ENCODE results near the gene NDUFAF5.
"Not testable (repeated sequence)": the region's sequence is repeated elsewhere in the genome, so short reads cannot be mapped to it uniquely, and the experiment has no call there.

Gene NDUFAF5

DNA sequence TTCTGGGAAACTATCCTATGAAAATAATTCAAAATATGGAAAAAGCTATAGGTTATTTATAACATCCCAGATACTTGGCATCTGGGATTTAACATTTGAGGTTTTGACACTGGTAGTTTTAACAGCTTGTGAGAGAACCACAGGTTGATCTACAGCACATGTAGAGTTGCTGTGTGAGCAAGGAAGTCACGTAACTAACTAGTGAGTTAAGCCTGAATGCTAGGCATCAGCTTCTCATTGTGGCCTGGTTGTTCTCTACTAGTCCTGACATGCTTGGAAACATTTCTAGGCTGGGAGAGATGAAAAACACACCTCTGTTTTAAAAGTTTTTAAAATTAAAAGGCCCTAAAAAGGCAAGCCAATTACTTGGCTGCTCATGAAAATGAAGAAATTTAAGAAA, 28.3 kb upstream of the NDUFAF5 start:
- no peaks in the 10 kb centered on the region for H3K9me3 ChIP-seq (ENCODE audit: control insufficient read depth, low read length)
- H3K4me1 ChIP-seq (ENCODE audit: control insufficient read depth, insufficient read depth, low read length) = no peaks in the 10 kb centered on the region
- no peaks in the 10 kb centered on the region for H3K27me3 ChIP-seq (ENCODE audit: control insufficient read depth, insufficient read depth, low read length)
- no peak overlapping the region for H3K9ac ChIP-seq (ENCODE audit: low read length)
- no peaks in the 10 kb centered on the region for H3K36me3 ChIP-seq (ENCODE audit: control insufficient read depth, insufficient read depth, low read length)
- no peak overlapping the region for H3K4me3 ChIP-seq (ENCODE audit: low read length)

DNA sequence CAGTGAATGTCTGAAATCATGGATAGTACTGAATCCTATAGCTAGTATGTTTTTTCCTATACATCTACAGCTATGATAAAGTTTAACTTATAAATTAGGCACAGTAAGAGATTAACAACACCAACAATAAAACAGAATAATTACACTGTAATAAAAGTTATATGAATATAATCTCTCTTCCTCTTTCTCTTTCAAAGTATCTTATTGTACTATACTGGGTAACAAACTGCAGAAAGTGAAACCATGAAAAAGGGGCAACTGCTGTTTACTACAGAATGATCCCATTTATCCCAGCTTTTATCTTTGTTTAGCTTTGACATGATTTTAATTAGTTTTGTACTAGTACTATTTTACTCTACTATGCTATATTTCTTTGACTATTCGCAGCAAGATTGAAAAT, 25.9 kb upstream of the NDUFAF5 start:
- Histone ChIP-seq H3K27me3 (ENCODE audit: control insufficient read depth, insufficient read depth, low read length) (no peaks in the 10 kb centered on the region), H3K36me3 (ENCODE audit: control insufficient read depth, insufficient read depth, low read length) (no peaks in the 10 kb centered on the region)

DNA sequence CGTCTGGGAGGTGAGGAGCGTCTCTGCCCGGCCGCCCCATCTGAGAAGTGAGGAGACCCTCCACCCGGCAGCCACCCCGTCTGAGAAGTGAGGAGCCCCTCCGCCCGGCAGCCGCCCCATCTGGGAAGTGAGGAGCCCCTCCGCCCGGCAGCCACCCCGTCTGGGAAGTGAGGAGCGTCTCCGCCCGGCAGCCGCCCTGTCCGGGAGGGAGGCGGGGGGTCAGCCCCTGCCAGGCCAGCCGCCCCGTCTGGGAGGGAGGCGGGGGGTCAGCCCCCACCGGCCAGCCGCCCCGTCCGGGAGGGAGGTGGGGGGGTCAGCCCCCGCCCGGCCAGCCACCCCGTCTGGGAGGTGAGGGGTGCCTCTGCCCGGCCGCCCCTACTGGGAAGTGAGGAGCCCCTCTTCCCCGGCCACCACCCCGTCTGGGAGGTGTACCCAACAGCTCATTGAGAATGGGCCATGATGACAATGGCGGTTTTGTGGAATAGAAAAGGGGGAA, 24.3 kb upstream of the NDUFAF5 start:
- H3K27me3 ChIP-seq (ENCODE audit: control insufficient read depth, insufficient read depth, low read length); H3K4me3 ChIP-seq (ENCODE audit: low read length); H3K9me3 ChIP-seq (ENCODE audit: control insufficient read depth, low read length); H3K36me3 ChIP-seq (ENCODE audit: control insufficient read depth, insufficient read depth, low read length); H3K4me1 ChIP-seq (ENCODE audit: control insufficient read depth, insufficient read depth, low read length); H3K9ac ChIP-seq (ENCODE audit: low read length): not testable (repeated sequence)

More for the DNA sequence above, 25.9 kb upstream of the NDUFAF5 start:
- Histone ChIP-seq H3K9ac (ENCODE audit: low read length) (no peak overlapping the region), H3K4me3 (ENCODE audit: low read length) (no peak overlapping the region), H3K4me1 (ENCODE audit: control insufficient read depth, insufficient read depth, low read length) (no peaks in the 10 kb centered on the region), H3K9me3 (ENCODE audit: control insufficient read depth, low read length) (no peaks in the 10 kb centered on the region)

DNA sequence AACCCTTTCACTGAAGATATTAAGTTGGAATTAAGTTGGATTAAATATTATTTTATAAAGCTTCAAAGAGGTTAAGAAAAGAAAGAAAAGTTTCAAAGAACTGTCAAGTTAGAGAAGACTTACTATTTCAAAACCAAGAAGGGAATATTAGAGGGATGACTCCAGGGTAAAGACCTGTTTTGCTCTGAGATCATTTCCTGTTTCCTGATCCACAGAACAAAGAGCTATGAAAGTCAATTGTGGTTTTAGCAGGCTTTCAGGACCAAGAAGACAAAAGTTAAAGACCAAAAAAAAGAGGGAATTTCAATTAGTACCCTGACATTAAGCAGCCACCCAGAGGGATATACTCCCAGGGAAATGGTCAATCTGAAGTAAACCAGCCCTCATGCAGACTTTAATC, 19.5 kb upstream of the NDUFAF5 start:
- Histone ChIP-seq H3K27me3 (ENCODE audit: control insufficient read depth, insufficient read depth, low read length) (no peaks in the 10 kb centered on the region), H3K9me3 (ENCODE audit: control insufficient read depth, low read length) (no peaks in the 10 kb centered on the region), H3K9ac (ENCODE audit: low read length) (no peak overlapping the region), H3K4me1 (ENCODE audit: control insufficient read depth, insufficient read depth, low read length) (no peaks in the 10 kb centered on the region), H3K36me3 (ENCODE audit: control insufficient read depth, insufficient read depth, low read length) (no peaks in the 10 kb centered on the region), H3K4me3 (ENCODE audit: low read length) (no peak overlapping the region)

DNA sequence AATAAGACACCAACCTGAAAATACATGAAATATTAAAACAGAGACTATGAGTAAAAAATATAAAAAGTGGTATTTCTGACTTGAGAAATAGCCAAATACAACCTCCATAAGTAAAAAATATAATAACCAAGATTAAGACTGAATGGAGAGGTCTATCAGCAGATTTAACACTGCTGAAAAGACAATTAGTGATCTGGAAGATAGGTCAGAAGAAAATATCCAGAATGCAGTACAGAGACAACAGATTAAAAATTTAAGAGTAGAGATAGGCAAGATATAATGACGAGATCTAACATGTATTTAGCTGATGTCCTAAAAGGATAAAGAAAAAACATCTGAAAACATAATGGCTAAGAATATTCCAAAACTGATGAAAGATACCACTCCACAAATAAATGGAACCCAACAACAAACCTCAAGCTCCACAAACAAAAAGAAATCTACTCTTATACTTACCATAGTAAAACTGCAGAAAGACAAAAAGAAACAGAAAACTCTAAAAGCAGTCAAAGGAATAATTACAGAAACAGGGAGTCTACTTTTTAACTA, 18.9 kb upstream of the NDUFAF5 start:
- Histone ChIP-seq H3K9me3 (ENCODE audit: control insufficient read depth, low read length) (no peaks in the 10 kb centered on the region), H3K9ac (ENCODE audit: low read length) (no peak overlapping the region), H3K4me3 (ENCODE audit: low read length) (no peak overlapping the region), H3K36me3 (ENCODE audit: control insufficient read depth, insufficient read depth, low read length) (no peaks in the 10 kb centered on the region), H3K27me3 (ENCODE audit: control insufficient read depth, insufficient read depth, low read length) (no peaks in the 10 kb centered on the region), H3K4me1 (ENCODE audit: control insufficient read depth, insufficient read depth, low read length) (no peaks in the 10 kb centered on the region)

DNA sequence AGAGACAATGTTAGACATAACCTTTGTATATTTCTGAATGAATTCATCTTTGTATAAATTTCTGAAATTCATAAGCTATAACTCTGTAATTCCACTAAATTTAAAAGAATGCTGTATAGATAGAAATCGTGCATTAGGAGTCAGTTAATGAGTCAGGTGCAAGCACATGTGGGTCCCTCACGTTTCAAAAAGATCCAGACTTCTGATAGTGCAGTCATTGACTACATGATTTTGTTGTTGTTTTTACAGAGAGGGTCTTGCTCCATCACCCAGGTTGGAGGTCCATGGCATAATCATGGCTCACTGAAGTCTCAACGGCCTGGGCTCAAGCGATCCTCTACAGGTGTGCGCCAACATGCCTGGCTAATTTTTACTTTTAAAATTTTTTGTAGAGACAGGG, 14.7 kb upstream of the NDUFAF5 start:
- Histone ChIP-seq H3K27me3 (ENCODE audit: control insufficient read depth, insufficient read depth, low read length) (no peaks in the 10 kb centered on the region), H3K4me3 (ENCODE audit: low read length) (no peak overlapping the region), H3K36me3 (ENCODE audit: control insufficient read depth, insufficient read depth, low read length) (no peaks in the 10 kb centered on the region), H3K4me1 (ENCODE audit: control insufficient read depth, insufficient read depth, low read length) (no peaks in the 10 kb centered on the region), H3K9ac (ENCODE audit: low read length) (no peak overlapping the region), H3K9me3 (ENCODE audit: control insufficient read depth, low read length) (no peaks in the 10 kb centered on the region)

DNA sequence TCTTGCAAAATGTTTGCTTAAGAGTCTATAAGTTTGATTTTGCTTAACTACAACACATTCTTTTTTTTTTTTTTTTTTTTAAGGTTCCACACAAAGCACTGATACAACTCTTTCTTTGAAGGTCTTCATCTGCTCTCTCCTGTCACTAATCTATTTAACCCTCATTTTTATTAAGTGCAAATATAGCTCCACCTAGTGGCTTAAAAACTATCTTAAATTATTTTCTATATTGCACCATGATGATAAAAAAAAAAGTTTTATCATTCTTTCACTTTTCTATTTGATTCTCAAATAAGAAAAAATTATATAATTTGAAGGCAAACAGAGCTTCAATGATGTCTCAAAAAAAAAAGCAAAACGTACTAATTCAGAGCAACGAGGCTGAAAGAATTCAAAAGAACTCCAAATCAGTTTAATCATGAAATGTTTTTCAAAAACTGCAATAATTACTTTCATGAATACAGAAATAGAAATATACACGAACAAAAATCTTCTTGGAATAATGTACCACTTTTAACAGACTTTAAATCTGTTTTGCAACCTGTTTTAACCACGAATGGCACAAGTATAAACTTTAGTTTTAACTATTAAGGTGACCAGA, 12.9 kb upstream of the NDUFAF5 start:
- H3K4me1 ChIP-seq (ENCODE audit: control insufficient read depth, insufficient read depth, low read length) = no peaks in the 10 kb centered on the region
- no peak overlapping the region for H3K9ac ChIP-seq (ENCODE audit: low read length)
- H3K27me3 ChIP-seq (ENCODE audit: control insufficient read depth, insufficient read depth, low read length) = no peaks in the 10 kb centered on the region
- no peaks in the 10 kb centered on the region for H3K9me3 ChIP-seq (ENCODE audit: control insufficient read depth, low read length)
- H3K36me3 ChIP-seq (ENCODE audit: control insufficient read depth, insufficient read depth, low read length) = no peaks in the 10 kb centered on the region
- H3K4me3 ChIP-seq (ENCODE audit: low read length) = no peak overlapping the region

DNA sequence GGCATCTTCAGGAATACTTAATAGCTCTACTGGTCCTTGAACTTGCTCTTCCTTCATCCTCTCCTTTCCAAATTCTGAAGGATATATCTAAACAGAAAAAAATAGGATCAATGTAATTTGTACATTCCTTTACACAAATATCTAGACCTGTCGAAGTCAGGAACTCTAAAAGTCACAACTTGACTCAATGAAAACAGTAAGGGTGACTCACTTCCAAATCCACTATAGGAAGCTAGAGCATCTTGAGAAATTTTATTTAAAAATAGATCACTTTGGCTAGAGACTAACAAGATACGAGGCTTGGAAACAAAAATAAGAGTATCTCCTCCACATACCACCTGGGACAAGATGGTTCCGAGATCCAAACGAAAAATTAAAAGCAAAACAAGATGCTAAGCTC, 12.3 kb upstream of the NDUFAF5 start:
- H3K4me3 ChIP-seq (ENCODE audit: low read length) = no peak overlapping the region
- no peaks in the 10 kb centered on the region for H3K9me3 ChIP-seq (ENCODE audit: control insufficient read depth, low read length)
- H3K27me3 ChIP-seq (ENCODE audit: control insufficient read depth, insufficient read depth, low read length) = no peaks in the 10 kb centered on the region
- no peaks in the 10 kb centered on the region for H3K4me1 ChIP-seq (ENCODE audit: control insufficient read depth, insufficient read depth, low read length)
- H3K9ac ChIP-seq (ENCODE audit: low read length) = no peak overlapping the region
- no peaks in the 10 kb centered on the region for H3K36me3 ChIP-seq (ENCODE audit: control insufficient read depth, insufficient read depth, low read length)

DNA sequence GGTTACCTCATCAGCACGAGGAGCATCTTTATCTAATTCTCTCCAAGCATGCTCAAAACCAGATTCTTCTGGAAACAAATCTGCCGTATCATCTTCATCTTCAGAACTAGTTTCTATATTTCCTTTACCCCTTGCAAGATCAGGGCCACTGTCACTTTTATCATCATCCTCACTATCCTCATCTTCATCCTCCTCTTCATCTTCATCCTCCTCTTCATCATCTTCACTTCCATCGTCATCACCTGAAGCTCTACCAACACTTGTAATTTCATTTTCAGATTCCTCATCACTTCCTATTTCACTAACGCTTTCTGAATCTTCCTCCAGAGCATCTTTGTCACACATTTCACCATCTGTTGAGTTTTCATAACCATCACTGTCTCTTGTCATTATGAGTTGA, 9.0 kb upstream of the NDUFAF5 start:
- Histone ChIP-seq H3K9ac (ENCODE audit: low read length) (no peak overlapping the region), H3K36me3 (ENCODE audit: control insufficient read depth, insufficient read depth, low read length) (no peaks in the 10 kb centered on the region), H3K27me3 (ENCODE audit: control insufficient read depth, insufficient read depth, low read length) (no peaks in the 10 kb centered on the region), H3K4me3 (ENCODE audit: low read length) (no peak overlapping the region), H3K4me1 (ENCODE audit: control insufficient read depth, insufficient read depth, low read length) (no peaks in the 10 kb centered on the region), H3K9me3 (ENCODE audit: control insufficient read depth, low read length) (no peaks in the 10 kb centered on the region)

DNA sequence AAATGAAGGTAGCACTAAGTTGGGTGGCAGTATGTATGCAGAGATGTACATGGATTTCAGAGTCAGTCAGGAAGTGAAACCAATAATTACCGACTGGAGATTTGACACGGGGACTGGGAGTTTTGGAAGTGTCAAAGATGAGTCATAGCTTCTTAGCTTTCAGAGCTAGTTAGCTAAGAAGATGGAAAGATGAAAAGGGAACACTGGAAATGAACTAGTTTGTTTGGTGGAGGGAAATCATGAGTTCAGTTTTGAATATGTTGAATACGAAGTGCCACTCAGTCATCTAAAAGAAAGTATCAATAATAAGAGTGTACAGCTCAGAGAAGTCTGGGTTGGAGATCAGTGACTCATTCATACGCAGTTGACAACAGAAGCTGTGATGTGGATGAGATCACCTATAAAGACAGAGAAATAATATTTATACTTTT, 7.6 kb upstream of the NDUFAF5 start:
- no peaks in the 10 kb centered on the region for H3K4me1 ChIP-seq (ENCODE audit: control insufficient read depth, insufficient read depth, low read length)
- no peaks in the 10 kb centered on the region for H3K9me3 ChIP-seq (ENCODE audit: control insufficient read depth, low read length)
- no peak overlapping the region for H3K4me3 ChIP-seq (ENCODE audit: low read length)
- no peaks in the 10 kb centered on the region for H3K27me3 ChIP-seq (ENCODE audit: control insufficient read depth, insufficient read depth, low read length)
- H3K36me3 ChIP-seq (ENCODE audit: control insufficient read depth, insufficient read depth, low read length) = no peaks in the 10 kb centered on the region
- H3K9ac ChIP-seq (ENCODE audit: low read length) = no peak overlapping the region

DNA sequence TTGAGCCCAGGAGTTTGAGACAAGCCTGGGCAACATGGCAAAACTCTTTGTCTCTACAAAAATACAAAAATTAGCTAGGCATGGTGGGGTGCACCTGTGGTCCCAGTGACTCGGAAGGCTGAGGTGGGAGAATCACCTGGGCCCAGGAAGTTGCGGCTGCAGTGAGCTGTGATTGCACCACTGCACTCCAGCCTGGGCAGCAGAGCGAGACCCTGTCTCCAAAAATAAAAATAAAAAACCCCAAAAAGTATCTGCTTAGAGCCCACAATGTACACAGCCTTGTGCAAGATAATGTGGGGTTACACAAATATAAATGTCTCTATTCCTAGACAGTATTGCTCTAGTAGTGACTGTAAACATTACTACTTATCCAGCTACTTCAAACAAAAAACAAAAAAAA, 6.0 kb upstream of the NDUFAF5 start:
- Histone ChIP-seq H3K9me3 (ENCODE audit: control insufficient read depth, low read length) (no peaks in the 10 kb centered on the region), H3K4me3 (ENCODE audit: low read length) (no peak overlapping the region), H3K36me3 (ENCODE audit: control insufficient read depth, insufficient read depth, low read length) (no peaks in the 10 kb centered on the region), H3K27me3 (ENCODE audit: control insufficient read depth, insufficient read depth, low read length) (no peaks in the 10 kb centered on the region), H3K9ac (ENCODE audit: low read length) (no peak overlapping the region), H3K4me1 (ENCODE audit: control insufficient read depth, insufficient read depth, low read length) (no peaks in the 10 kb centered on the region)

DNA sequence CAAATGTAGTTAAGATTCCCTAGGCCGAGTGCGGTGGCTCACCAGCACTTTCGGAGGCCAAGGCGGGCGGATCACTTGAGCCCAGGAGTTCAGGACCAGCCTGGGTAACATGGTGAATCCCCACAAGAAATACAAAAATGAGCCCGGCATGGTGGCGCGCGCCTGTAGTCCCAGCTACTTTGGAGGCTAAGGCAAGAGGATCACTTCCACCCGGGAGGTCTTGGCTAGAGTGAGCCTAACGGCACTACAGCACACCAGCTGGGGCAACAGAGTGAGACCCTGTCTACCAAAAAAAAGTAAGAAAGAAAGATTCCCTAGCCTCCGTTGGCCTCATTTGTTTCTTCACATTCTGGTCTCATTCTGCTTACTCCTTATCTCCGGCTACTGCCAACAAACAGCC, 1.3 kb upstream of the NDUFAF5 start:
- no peaks in the 10 kb centered on the region for H3K36me3 ChIP-seq (ENCODE audit: control insufficient read depth, insufficient read depth, low read length)
- no peaks in the 10 kb centered on the region for H3K27me3 ChIP-seq (ENCODE audit: control insufficient read depth, insufficient read depth, low read length)
- peaks cover 12% of the 10 kb centered on the region for H3K4me1 ChIP-seq (ENCODE audit: control insufficient read depth, insufficient read depth, low read length)
- H3K4me3 ChIP-seq (ENCODE audit: low read length) = peak overlapping the region; percentile 94
- peak overlapping the region; percentile 96 for H3K9ac ChIP-seq (ENCODE audit: low read length)
- no peaks in the 10 kb centered on the region for H3K9me3 ChIP-seq (ENCODE audit: control insufficient read depth, low read length)
